DOHH2 (cell line): ENCODE measurements around the gene FAM107B.

Experiments
- EZH2phosphoT487 ChIP-seq: fragments of 200-600 bp; sonication (generic); IDR thresholded peaks from 2 replicates; pipeline ENCODE4 v1.6.1; 2017; ENCODE audit warnings: borderline replicate concordance, mild to moderate bottlenecking, antibody characterized with exemption, low read length, moderate library complexity, mixed read lengths
- TF ChIP-seq, protein P1 (sequence below): fragments of 200-600 bp; sonication (generic); IDR thresholded peaks from one replicate; pipeline ENCODE4 v1.5.1; 2014; ENCODE audit warnings: antibody characterized with exemption, mild to moderate bottlenecking, low read depth, low read length; ENCODE audit not compliant: poor library complexity, severe bottlenecking

- TF ChIP-seq, protein P1, sequence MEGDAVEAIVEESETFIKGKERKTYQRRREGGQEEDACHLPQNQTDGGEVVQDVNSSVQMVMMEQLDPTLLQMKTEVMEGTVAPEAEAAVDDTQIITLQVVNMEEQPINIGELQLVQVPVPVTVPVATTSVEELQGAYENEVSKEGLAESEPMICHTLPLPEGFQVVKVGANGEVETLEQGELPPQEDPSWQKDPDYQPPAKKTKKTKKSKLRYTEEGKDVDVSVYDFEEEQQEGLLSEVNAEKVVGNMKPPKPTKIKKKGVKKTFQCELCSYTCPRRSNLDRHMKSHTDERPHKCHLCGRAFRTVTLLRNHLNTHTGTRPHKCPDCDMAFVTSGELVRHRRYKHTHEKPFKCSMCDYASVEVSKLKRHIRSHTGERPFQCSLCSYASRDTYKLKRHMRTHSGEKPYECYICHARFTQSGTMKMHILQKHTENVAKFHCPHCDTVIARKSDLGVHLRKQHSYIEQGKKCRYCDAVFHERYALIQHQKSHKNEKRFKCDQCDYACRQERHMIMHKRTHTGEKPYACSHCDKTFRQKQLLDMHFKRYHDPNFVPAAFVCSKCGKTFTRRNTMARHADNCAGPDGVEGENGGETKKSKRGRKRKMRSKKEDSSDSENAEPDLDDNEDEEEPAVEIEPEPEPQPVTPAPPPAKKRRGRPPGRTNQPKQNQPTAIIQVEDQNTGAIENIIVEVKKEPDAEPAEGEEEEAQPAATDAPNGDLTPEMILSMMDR: no peak
- no peak for TF ChIP-seq EZH2phosphoT487
Measured at GRCh38 chr10:14523286-14523685, 251.4 kb downstream of the FAM107B start.
